B cell (primary cell): Measurements from ENCODE around the gene NET1. TPM values are rescaled to one million over a fixed set of nuclear protein-coding genes. Genes with fewer than 3 reads are reported as not detected.

Experiments
- ATAC-seq: fragments of 200-7000 bp; cut with Tn5 transposase; one replicate; pipeline ENCODE4 v1.10.0; 2021; ENCODE audit warnings: low read depth, mild to moderate bottlenecking, moderate number of reproducible peaks, moderate library complexity
- CTCF ChIA-PET: fragments of 350-600 bp; sonication (Branson Sonifier 250); formaldehyde crosslinking; loops from one replicate; lab custom pipeline; 2021; ENCODE audit warnings: antibody characterized with exemption, inconsistent platforms; lab: Charles Lee
- POLR2A ChIA-PET: fragments of 350-600 bp; sonication (Branson Sonifier 250); formaldehyde crosslinking; loops from one replicate; lab custom pipeline; 2021; ENCODE audit warnings: antibody characterized with exemption; lab: Charles Lee
- DNase-seq: peaks from one replicate; pipeline ENCODE4 v3.0.0; 2013
- H2AFZ ChIP-seq: 2 replicates; pipeline ENCODE4 v1.6.1; 2012; ENCODE audit warnings: mild to moderate bottlenecking, low read depth, low read length; ENCODE audit not compliant: insufficient read depth, poor library complexity, severe bottlenecking
- H3K27ac ChIP-seq, 2 donors: 1 replicate in 1 of 2; 2 replicates in 1 of 2; pipeline ENCODE4 v1.5.1; 2012 to 2013; ENCODE audit warnings: low read length in 2 of 2, mild to moderate bottlenecking in 2 of 2, moderate library complexity in 1 of 2
- H3K27me3 ChIP-seq, 4 experiments: fragments of 200-600 bp in 1 of 4; sonication (generic) in 1 of 4; replicated peaks in 1 of 4; 1 replicate in 2 of 4; 2 replicates in 2 of 4; pipeline versions ENCODE4 v1.6.1 to v1.7.0; 2013 to 2016; ENCODE audit warnings: low read length in 3 of 4, mild to moderate bottlenecking in 2 of 4, mixed read lengths in 1 of 4, moderate library complexity in 1 of 4; ENCODE audit not compliant: insufficient read depth in 4 of 4, control insufficient read depth in 3 of 4; ENCODE audit errors: control extremely low read depth in 1 of 4
- H3K36me3 ChIP-seq, 2 experiments: replicated peaks in 1 of 2; 1 replicate in 1 of 2; 2 replicates in 1 of 2; pipeline versions ENCODE4 v1.6.1 to v1.7.1; 2013; ENCODE audit warnings: low read length in 1 of 2; ENCODE audit not compliant: insufficient read depth in 2 of 2, control insufficient read depth in 1 of 2; ENCODE audit errors: control extremely low read depth in 1 of 2, extremely low read depth in 1 of 2
- H3K4me1 ChIP-seq, 2 donors: fragments of 200-600 bp in 1 of 2; sonication (generic) in 1 of 2; 1 replicate in 1 of 2; 2 replicates in 1 of 2; pipeline versions ENCODE4 v1.5.1 to v1.6.1; 2013 to 2017; ENCODE audit warnings: low read length in 2 of 2; ENCODE audit not compliant: control insufficient read depth in 2 of 2, insufficient read depth in 2 of 2
- H3K4me2 ChIP-seq: replicated peaks from 2 replicates; pipeline ENCODE3; 2012; ENCODE audit warnings: mild to moderate bottlenecking, low read depth, low read length; ENCODE audit not compliant: poor library complexity, severe bottlenecking
- H3K4me3 ChIP-seq, 5 experiments: fragments of 200-600 bp in 1 of 5; sonication (generic) in 1 of 5; 1 replicate in 3 of 5; 2 replicates in 2 of 5; pipeline versions ENCODE4 v1.5.1 to v1.7.0; 2011 to 2016; ENCODE audit warnings: low read length in 4 of 5, mild to moderate bottlenecking in 4 of 5, low read depth in 2 of 5, control low read depth in 1 of 5, moderate library complexity in 1 of 5; ENCODE audit not compliant: insufficient read depth in 1 of 5; ENCODE audit errors: control extremely low read depth in 1 of 5, extremely low read depth in 1 of 5
- H3K79me2 ChIP-seq: fragments of 200-600 bp; sonication (generic); one replicate; pipeline ENCODE4 v1.6.0; 2016; ENCODE audit warnings: low read length; ENCODE audit not compliant: control insufficient read depth, insufficient read depth
- H3K9ac ChIP-seq: fragments of 200-600 bp; sonication (generic); 2 replicates; pipeline ENCODE4 v1.6.1; 2017; ENCODE audit warnings: mild to moderate bottlenecking, low read length, moderate library complexity
- H3K9me3 ChIP-seq, 3 donors: one replicate each; pipeline versions ENCODE4 v1.6.1 to v1.7.1; 2013; ENCODE audit warnings: low read length in 2 of 3; ENCODE audit not compliant: control insufficient read depth in 2 of 3, insufficient read depth in 1 of 3; ENCODE audit errors: control extremely low read depth in 1 of 3
- H4K20me1 ChIP-seq: 2 replicates; pipeline ENCODE4 v1.6.0; 2012; ENCODE audit warnings: mild to moderate bottlenecking, low read length; ENCODE audit not compliant: insufficient read depth, control insufficient read depth, poor library complexity, severe bottlenecking
- H3K27ac Mint-ChIP-seq: one replicate; pipeline ENCODE4 v1.8.0; 2021; ENCODE audit warnings: mixed read lengths
- H3K27me3 Mint-ChIP-seq: one replicate; pipeline ENCODE4 v1.8.0; 2021; ENCODE audit warnings: mixed read lengths
- H3K4me1 Mint-ChIP-seq: one replicate; pipeline ENCODE4 v1.8.0; 2021; ENCODE audit warnings: mixed read lengths
- H3K4me3 Mint-ChIP-seq: one replicate; pipeline ENCODE4 v1.8.0; 2021; ENCODE audit warnings: mixed read lengths
- H3K9me3 Mint-ChIP-seq: one replicate; pipeline ENCODE4 v1.8.0; 2022; ENCODE audit warnings: mixed read lengths; ENCODE audit not compliant: insufficient read depth
- CTCF ChIP-seq: fragments of 200-600 bp; IDR thresholded peaks from one replicate; pipeline ENCODE4 v1.8.0; 2022; ENCODE audit warnings: antibody characterized with exemption, mild to moderate bottlenecking
- EZH2 ChIP-seq: IDR thresholded peaks from 2 replicates; pipeline ENCODE4 v1.6.1; 2012; ENCODE audit warnings: borderline replicate concordance, low read depth, mild to moderate bottlenecking, moderate library complexity, low read length; ENCODE audit not compliant: insufficient read depth, poor library complexity, severe bottlenecking
- WGBS: methylation state at CpG from one replicate; pipeline ENCODE4 v1.1.5; 2013; ENCODE audit warnings: missing lambda C conversion rate; ENCODE audit not compliant: insufficient coverage; 5-methylcytosine and 5-hydroxymethylcytosine counted together
- intact Hi-C: fragments of 100-400 bp; cut with micrococcal nuclease; formaldehyde crosslinking; loops from one replicate; pipeline ENCODE4 v1.10.0; 2022
- polyA plus RNA-seq: library from polyadenylated mRNA; depleted of rRNA; stranded (reverse); fragments of >200 nt; gene quantifications from 2 replicates; pipeline ENCODE4 v1.2.3, GENCODE V29; 2012
- total RNA-seq, 2 donors: library from RNA; stranded (reverse); fragments of 120-200 nt in 1 of 2; gene quantifications; 1 replicate in 1 of 2; 2 replicates in 1 of 2; pipeline versions ENCODE4 v1.2.3 to v1.2.4, GENCODE V29; 2013 to 2022

Gene NET1
- total and polyA plus RNA-seq, 2 donors (not counting 1 experiment from before 2014, with no cell fraction given) = 3.5 to 6.4 TPM

DNA sequence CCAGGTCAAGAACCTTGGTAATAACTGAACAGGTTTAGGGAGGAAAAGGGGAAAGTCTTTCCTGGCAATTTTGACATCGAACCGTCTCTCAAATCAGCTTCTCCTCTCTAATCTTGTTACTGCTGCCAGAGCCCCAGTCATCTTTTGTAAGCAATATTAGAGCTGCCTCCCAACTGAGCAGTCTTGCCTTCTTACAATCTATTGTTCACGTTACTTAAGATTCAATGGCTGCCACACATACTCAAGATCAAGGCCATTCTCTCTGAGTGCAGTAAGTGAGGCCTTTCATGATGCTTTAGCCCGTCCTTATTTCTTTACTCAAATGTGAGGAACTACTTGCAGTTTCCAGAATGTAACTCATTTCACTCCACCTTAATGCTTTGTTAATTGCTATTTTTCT, 12.4 kb downstream of the NET1 start:
- intact Hi-C loops = no loop called here
- Mint-ChIP-seq H3K9me3 (no peaks in the 10 kb centered on the region), H3K27me3 (no peaks in the 10 kb centered on the region), H3K4me1 (no peaks in the 10 kb centered on the region), H3K27ac (no peak overlapping the region), H3K4me3 (no peak overlapping the region)
- Histone ChIP-seq H3K79me2 (peaks cover 3% of the 10 kb centered on the region), H3K9me3 (no peaks in the 10 kb centered on the region), H3K4me1 (no peaks in the 10 kb centered on the region), H3K27me3 (no peaks in the 10 kb centered on the region), H3K4me2 (no peak overlapping the region), H3K36me3 (no peaks in the 10 kb centered on the region), H3K9ac (no peak overlapping the region), H4K20me1 (no peaks in the 10 kb centered on the region), H2AFZ (no peak overlapping the region), H3K27ac (no peak overlapping the region), H3K4me3 (no peak overlapping the region)
- DNase-seq = no peak
- CTCF ChIA-PET = interaction anchor here (0.8 to 1.8 kb wide), 6 partner anchors 8 to 199 kb away, joined by 3 to 6 read pairs (median 4); no protein-coding TSS in a partner anchor
- no peak for ATAC-seq
- POLR2A ChIA-PET = no interaction called here
- no peak for TF ChIP-seq EZH2
- TF ChIP-seq CTCF = no peak
- 100% methylated on average over 1 of the region's 4 CpGs for WGBS

- ChIA-PET CTCF (interaction anchor here (0.7 to 2.3 kb wide), 3 partner anchors 14 to 195 kb away, joined by 3 to 8 read pairs (median 3); no protein-coding TSS in a partner anchor), POLR2A (interaction anchor here (0.7 kb wide), 1 partner anchor 15 kb away, joined by 3 read pairs; no protein-coding TSS in a partner anchor)
- WGBS = 100% methylated on average over 1 of the region's 2 CpGs
- no peak overlapping the region for H3K27ac ChIP-seq
- Mint-ChIP-seq H3K9me3 (peaks cover 5% of the 10 kb centered on the region), H3K27me3 (no peaks in the 10 kb centered on the region), H3K4me1 (no peaks in the 10 kb centered on the region), H3K27ac (no peak overlapping the region), H3K4me3 (no peak overlapping the region)
- no peak overlapping the region for H3K4me2 ChIP-seq
- no peaks in the 10 kb centered on the region for H3K79me2 ChIP-seq
- no peaks in the 10 kb centered on the region for H4K20me1 ChIP-seq
- H3K27me3 ChIP-seq = no peaks in the 10 kb centered on the region
- no peaks in the 10 kb centered on the region for H3K4me1 ChIP-seq
- no peak overlapping the region for H3K4me3 ChIP-seq
- H2AFZ ChIP-seq = no peak overlapping the region
- H3K9ac ChIP-seq = no peak overlapping the region
- intact Hi-C loops = no loop called here
- no peak for TF ChIP-seq EZH2
- no peak for TF ChIP-seq CTCF
- no peak for ATAC-seq
- no peaks in the 10 kb centered on the region for H3K36me3 ChIP-seq
- peaks cover 0 to 3% (median 0%) of the 10 kb centered on the region in 3 donors for H3K9me3 ChIP-seq
- DNase-seq = no peak
These were observed 15.8 kb downstream of the NET1 start for GRCh38 chr10:5428133-5428532.
